Esophagus muscularis mucosa (tissue), 4 donors: ENCODE results near the gene TTC7B. TPM values are rescaled to one million over a fixed set of nuclear protein-coding genes. Genes with fewer than 3 reads are reported as not detected.

ENCODE experiments used
- DNase-seq: peaks from one replicate; pipeline ENCODE4 v3.0.0-alpha.2; 2017; ENCODE audit errors: extremely low spot score
- H3K27ac ChIP-seq, 4 donors: fragments of 200-600 bp; sonication (generic); replicated peaks in 1 of 4; 1 replicate in 3 of 4; 2 replicates in 1 of 4; pipeline ENCODE4 v1.5.1; 2016 to 2019; ENCODE audit warnings: mild to moderate bottlenecking in 1 of 4
- H3K27me3 ChIP-seq, 4 donors: fragments of 200-600 bp; sonication (generic); one replicate each; pipeline versions ENCODE4 v1.5.1 to v1.6.0; 2016 to 2019
- H3K36me3 ChIP-seq, 4 donors: fragments of 200-600 bp; sonication (generic); one replicate each; pipeline ENCODE4 v1.5.1; 2016 to 2019
- H3K4me1 ChIP-seq, 4 donors: fragments of 200-600 bp; sonication (generic); one replicate each; pipeline ENCODE4 v1.5.1; 2016 to 2019
- H3K4me3 ChIP-seq, 4 donors: fragments of 200-600 bp; sonication (generic); 1 replicate in 2 of 4; 2 replicates in 2 of 4; pipeline ENCODE4 v1.5.1; 2016 to 2019; ENCODE audit warnings: mild to moderate bottlenecking in 4 of 4, moderate library complexity in 1 of 4
- H3K9me3 ChIP-seq, 4 donors: fragments of 200-600 bp; sonication (generic); 1 replicate in 3 of 4; 2 replicates in 1 of 4; pipeline ENCODE4 v1.5.1; 2016 to 2019
- CTCF ChIP-seq, 3 experiments: fragments of 200-600 bp in 2 of 3; fragments of 450-650 bp in 1 of 3; sonication (generic) in 2 of 3; IDR thresholded peaks; one replicate each; pipeline ENCODE4 v1.5.1; 2017 to 2019; ENCODE audit warnings: antibody characterized with exemption in 3 of 3, mild to moderate bottlenecking in 2 of 3, moderate library complexity in 1 of 3
- EP300 ChIP-seq: sonication (generic); formaldehyde crosslinking; IDR thresholded peaks from one replicate; pipeline ENCODE4 v1.6.1; 2017; ENCODE audit warnings: antibody characterized with exemption
- POLR2A ChIP-seq: fragments of 450-650 bp; IDR thresholded peaks from one replicate; pipeline ENCODE4 v1.6.1; 2017; ENCODE audit warnings: antibody characterized with exemption, moderate library complexity, mild to moderate bottlenecking, low read depth
- POLR2AphosphoS5 ChIP-seq, 2 donors: sonication (generic); formaldehyde crosslinking; IDR thresholded peaks; one replicate each; pipeline ENCODE4 v1.6.1; 2017; ENCODE audit warnings: antibody characterized with exemption in 2 of 2
- WGBS: methylation state at CpG from one replicate; pipeline ENCODE4 v1.1.5; 2018; 5-methylcytosine and 5-hydroxymethylcytosine counted together
- intact Hi-C: fragments of 100-400 bp; cut with DNase I; formaldehyde crosslinking; loops from one replicate; pipeline ENCODE4 v1.15.1; 2023
- total RNA-seq, 4 donors: library from RNA; depleted of rRNA; stranded (reverse); fragments of >200 nt; gene quantifications; one replicate each; pipeline versions ENCODE4 v1.1.0 to v1.2.1, GENCODE V29; 2016

Gene TTC7B
- total RNA-seq, 4 donors from 2014 or later = 54.4 to 148 (median 113) TPM

DNA sequence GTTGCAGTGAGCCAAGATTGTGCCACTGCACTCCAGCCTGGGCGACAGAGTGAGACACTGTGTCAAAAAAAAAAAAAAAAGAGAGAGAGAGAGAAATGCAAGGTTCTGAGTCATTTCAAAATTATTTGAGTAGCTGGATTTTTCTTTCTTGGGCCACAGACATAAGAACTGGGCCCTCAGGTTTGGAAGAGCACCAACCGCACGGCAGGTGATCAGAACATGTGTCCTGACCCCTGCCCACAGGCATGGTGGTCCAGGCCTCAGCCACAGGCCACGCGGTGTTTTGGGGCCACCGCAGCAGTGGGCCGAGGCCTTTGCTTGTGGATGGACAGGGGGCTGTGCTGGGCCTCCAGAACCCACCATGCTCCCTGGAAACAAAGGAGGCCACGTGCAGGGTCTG is 292.7 kb downstream of the TTC7B start:
- TF ChIP-seq POLR2A = no peak
- TF ChIP-seq POLR2AphosphoS5 (IDR thresholded peaks at IDR 0.05) = peak in 1 of 2 donors; percentile 5
- TF ChIP-seq CTCF (IDR thresholded peaks at IDR 0.05) = no peak
- TF ChIP-seq EP300 = no peak
- peaks cover 50 to 64% (median 54%) of the 10 kb centered on the region in 4 donors for H3K4me1 ChIP-seq
- no peaks in the 10 kb centered on the region for H3K27me3 ChIP-seq
- peak overlapping the region; percentile 88 to 90 (median 89) for H3K27ac ChIP-seq
- 52% methylated on average over 4 of the region's 8 CpGs for WGBS
- no peak overlapping the region for H3K4me3 ChIP-seq
- no peak for DNase-seq
- H3K9me3 ChIP-seq = no peaks in the 10 kb centered on the region
- H3K36me3 ChIP-seq = no peaks in the 10 kb centered on the region
- intact Hi-C loops = no loop called here

DNA sequence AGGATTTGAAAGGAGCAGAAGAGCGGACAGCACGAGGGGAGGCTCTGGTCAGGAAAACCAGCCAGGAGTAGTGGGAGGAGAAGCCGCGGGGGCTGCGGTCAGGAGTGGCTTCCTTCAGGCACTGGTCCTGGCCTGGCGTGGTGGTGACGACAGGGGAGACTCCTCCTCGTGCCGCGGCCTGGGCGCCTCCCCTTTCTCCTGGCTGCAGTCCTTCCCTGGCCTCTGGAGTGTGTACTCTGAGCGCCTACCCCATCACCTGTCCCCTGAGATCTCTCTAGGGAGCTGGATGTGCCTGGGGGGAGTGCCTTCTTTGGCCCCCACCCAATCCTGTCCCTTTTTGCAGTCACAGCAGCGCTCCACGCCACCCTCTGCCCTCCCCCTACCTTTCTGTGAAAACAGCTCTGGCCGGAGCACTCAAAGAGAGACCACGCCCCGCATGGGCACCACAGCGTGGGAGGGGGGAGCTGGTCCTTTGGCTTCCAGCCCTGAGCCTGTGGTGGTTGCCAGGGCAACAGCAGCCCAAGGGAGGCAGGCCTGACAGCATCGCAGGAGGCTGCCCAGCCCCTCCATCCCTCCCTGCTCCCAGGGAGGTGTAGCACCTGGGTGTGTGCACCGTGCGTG is 293.5 kb downstream of the TTC7B start:
- TF ChIP-seq POLR2AphosphoS5 (IDR thresholded peaks at IDR 0.05) (peak; percentile 69 to 83), CTCF (IDR thresholded peaks at IDR 0.05) (no peak)
- no peak for DNase-seq
- Histone ChIP-seq H3K27ac (peak overlapping the region; percentile 88 to 90 (median 89)), H3K4me3 (peak overlapping the region in 2 of 4 donors; percentile 4 to 15), H3K36me3 (no peaks in the 10 kb centered on the region), H3K27me3 (no peaks in the 10 kb centered on the region), H3K9me3 (no peaks in the 10 kb centered on the region), H3K4me1 (peaks cover 55 to 72% (median 63%) of the 10 kb centered on the region in 4 donors)
- WGBS = 30% methylated on average over 9 of the region's 21 CpGs
- intact Hi-C loops = no loop called here

DNA sequence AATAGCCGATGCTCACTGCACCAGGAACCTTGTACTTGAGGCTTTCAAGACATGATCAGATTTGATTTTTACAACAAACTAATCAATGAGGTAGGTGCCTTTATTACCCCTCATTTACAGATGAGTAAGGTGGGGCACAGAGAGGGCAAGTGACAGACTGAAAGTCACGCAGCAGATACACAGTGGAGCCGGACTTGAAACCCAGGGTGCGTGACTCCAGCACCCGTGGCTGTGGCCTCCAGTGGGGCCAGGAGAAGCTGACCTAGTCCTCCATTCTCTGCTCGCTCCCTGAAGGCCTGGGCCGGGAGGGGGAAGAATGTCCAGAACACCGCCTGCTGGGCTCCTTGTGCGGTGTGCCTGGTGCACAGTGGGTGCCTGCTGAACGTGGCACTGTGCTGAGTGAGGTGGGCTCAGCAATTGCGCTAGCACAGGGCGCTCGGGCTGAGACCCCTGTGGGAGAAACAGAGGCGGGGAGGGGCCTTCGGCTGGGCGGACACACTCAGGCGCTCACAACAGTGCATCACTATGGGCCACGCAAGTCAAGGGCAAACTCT is 294.2 kb downstream of the TTC7B start:
- 81% methylated on average over 13 of the region's 18 CpGs for WGBS

DNA sequence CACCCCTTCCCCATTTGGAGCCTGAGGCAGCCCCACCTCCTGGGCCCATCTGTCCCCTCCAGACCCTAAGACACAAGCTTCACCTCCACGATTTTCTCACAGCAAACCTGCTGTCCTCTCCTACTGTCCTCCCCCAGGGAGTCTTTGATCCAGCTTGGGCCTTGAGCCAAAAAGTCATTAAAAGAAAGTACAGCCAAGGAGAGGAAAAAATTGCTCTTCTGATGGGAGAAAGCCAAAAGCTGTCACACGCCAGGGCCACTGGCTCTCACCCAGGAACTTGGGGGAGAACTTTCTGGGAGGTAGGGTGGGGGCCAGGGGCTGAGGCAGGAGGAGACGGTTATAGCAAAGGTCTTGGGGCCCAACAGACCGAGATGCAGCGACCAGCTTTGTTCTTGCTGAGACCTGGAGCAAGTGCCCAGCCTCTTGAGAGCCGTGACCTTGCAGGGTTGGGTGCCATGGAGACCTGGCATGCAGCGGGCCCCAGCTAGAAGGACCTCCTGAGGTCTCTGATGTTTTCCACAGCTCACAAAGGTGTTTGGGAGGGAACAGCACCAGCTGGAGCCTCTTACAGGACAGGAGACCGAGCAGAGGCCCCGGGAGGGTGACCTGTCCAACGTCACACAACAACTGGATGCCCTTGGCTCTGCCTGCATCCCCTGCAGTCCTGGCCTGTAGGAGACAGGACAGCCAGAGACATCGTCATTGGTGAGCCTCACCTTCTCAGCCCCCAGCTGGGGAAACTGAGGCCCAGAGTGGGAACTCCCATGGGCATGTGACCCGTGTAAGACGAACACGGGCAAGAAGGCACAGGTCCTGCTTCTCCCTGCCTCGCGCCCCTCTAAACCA is 294.9 kb downstream of the TTC7B start:
- TF ChIP-seq POLR2A = no peak
- peak; percentile 59 to 68 for TF ChIP-seq POLR2AphosphoS5 (IDR thresholded peaks at IDR 0.05)
- TF ChIP-seq EP300 = no peak
- DNase-seq = no peak
- Histone ChIP-seq H3K4me3 (no peak overlapping the region), H3K4me1 (peaks cover 55 to 83% (median 70%) of the 10 kb centered on the region in 4 donors), H3K27me3 (no peaks in the 10 kb centered on the region), H3K27ac (peak overlapping the region; percentile 88 to 90 (median 89)), H3K9me3 (no peaks in the 10 kb centered on the region), H3K36me3 (no peaks in the 10 kb centered on the region)
- intact Hi-C loops = loop anchor here (2.0 kb wide), 1 partner anchor 123 kb away; no protein-coding TSS in a partner anchor
- 47% methylated on average over 15 of the region's 16 CpGs for WGBS

More for the DNA sequence above, 294.2 kb downstream of the TTC7B start:
- H3K9me3 ChIP-seq = no peaks in the 10 kb centered on the region
- no peaks in the 10 kb centered on the region for H3K36me3 ChIP-seq
- H3K27ac ChIP-seq = peak overlapping the region; percentile 88 to 90 (median 89)
- intact Hi-C loops = loop anchor here (2.0 kb wide), 1 partner anchor 123 kb away; no protein-coding TSS in a partner anchor
- no peak for TF ChIP-seq POLR2A
- no peak for TF ChIP-seq EP300
- no peak for TF ChIP-seq CTCF (IDR thresholded peaks at IDR 0.05)
- TF ChIP-seq POLR2AphosphoS5 (IDR thresholded peaks at IDR 0.05) = no peak
- peak overlapping the region in 1 of 4 donors; percentile 15 for H3K4me3 ChIP-seq
- H3K27me3 ChIP-seq = no peaks in the 10 kb centered on the region
- H3K4me1 ChIP-seq = peaks cover 55 to 79% (median 69%) of the 10 kb centered on the region in 4 donors
- no peak for DNase-seq

GRCh38 chr14:90520326-90520725 is 295.9 kb downstream of the TTC7B start:
- 68% methylated on average over 3 of the region's 5 CpGs for WGBS
- TF ChIP-seq POLR2AphosphoS5 (IDR thresholded peaks at IDR 0.05) = no peak
- TF ChIP-seq EP300 = no peak
- no peak for TF ChIP-seq CTCF (IDR thresholded peaks at IDR 0.05)
- TF ChIP-seq POLR2A = no peak
- peaks cover 55 to 87% (median 70%) of the 10 kb centered on the region in 4 donors for H3K4me1 ChIP-seq

More at GRCh38 chr14:90520326-90520725, 295.9 kb downstream of the TTC7B start:
- no peaks in the 10 kb centered on the region for H3K36me3 ChIP-seq
- no peak for DNase-seq
- H3K4me3 ChIP-seq = no peak overlapping the region
- no peaks in the 10 kb centered on the region for H3K27me3 ChIP-seq
- intact Hi-C loops = loop anchor here (2.0 kb wide), 1 partner anchor 122 kb away; no protein-coding TSS in a partner anchor
- H3K9me3 ChIP-seq = no peaks in the 10 kb centered on the region
- peak overlapping the region; percentile 88 to 90 (median 89) for H3K27ac ChIP-seq
